GM20000 (cell line): ENCODE data around the gene CLDN11.

Source experiments
- DNase-seq: peaks from one replicate; pipeline ENCODE4 v3.0.0; 2012; ENCODE audit warnings: low spot score
- CTCF ChIP-seq: IDR thresholded peaks from 2 replicates; pipeline ENCODE4 v1.5.1; 2012; ENCODE audit warnings: mild to moderate bottlenecking, control low read depth; ENCODE audit errors: extremely low read depth, missing control alignments

Gene CLDN11

GRCh38 chr3:170482199-170482598, 63.5 kb downstream of the CLDN11 start:
- DNase-seq: no peak
- TF ChIP-seq CTCF: no peak

GRCh38 chr3:170483485-170484262, 65.0 kb downstream of the CLDN11 start:
- no peak for DNase-seq
- TF ChIP-seq CTCF: no peak
